Parathyroid adenoma (tissue), 2 donors: ENCODE data around the gene PARP4.
"Not testable (repeated sequence)": the region's sequence is repeated elsewhere in the genome, so short reads cannot be mapped to it uniquely, and the experiment has no call there.

Experiments used
- H2AFZ ChIP-seq: fragments of 300-600 bp; sonication (generic); one replicate; pipeline ENCODE4 v1.7.0; 2017; ENCODE audit warnings: antibody characterized with exemption, mild to moderate bottlenecking
- H3K27ac ChIP-seq: fragments of 300-600 bp; sonication (generic); one replicate; pipeline ENCODE4 v1.7.0; 2017
- H3K27me3 ChIP-seq: fragments of 300-600 bp; sonication (generic); one replicate; pipeline ENCODE4 v1.7.0; 2017; ENCODE audit warnings: low read length; ENCODE audit not compliant: control insufficient read depth, insufficient read depth
- H3K36me3 ChIP-seq: fragments of 300-600 bp; sonication (generic); one replicate; pipeline ENCODE4 v1.7.0; 2017; ENCODE audit warnings: low read length; ENCODE audit not compliant: control insufficient read depth, insufficient read depth
- H3K4me1 ChIP-seq: fragments of 300-600 bp; sonication (generic); one replicate; pipeline ENCODE4 v1.7.0; 2017; ENCODE audit warnings: control low read depth
- H3K4me2 ChIP-seq: fragments of 300-600 bp; sonication (generic); one replicate; pipeline ENCODE4 v1.7.0; 2017; ENCODE audit warnings: low read length
- H3K4me3 ChIP-seq: fragments of 300-600 bp; sonication (generic); one replicate; pipeline ENCODE4 v1.7.0; 2017; ENCODE audit warnings: low read depth, low read length
- H3K79me2 ChIP-seq: fragments of 300-600 bp; sonication (generic); one replicate; pipeline ENCODE4 v1.7.0; 2017; ENCODE audit warnings: control low read depth
- H3K9ac ChIP-seq: fragments of 300-600 bp; sonication (generic); one replicate; pipeline ENCODE4 v1.7.0; 2017; ENCODE audit warnings: mild to moderate bottlenecking
- H3K9me3 ChIP-seq: fragments of 300-600 bp; sonication (generic); one replicate; pipeline ENCODE4 v1.7.0; 2017; ENCODE audit warnings: low read length; ENCODE audit not compliant: control insufficient read depth
- CTCF ChIP-seq: fragments of 300-600 bp; sonication (generic); IDR thresholded peaks from one replicate; pipeline ENCODE4 v1.7.0; 2017; ENCODE audit warnings: antibody characterized with exemption, mild to moderate bottlenecking
- donor health status: primary hyperparathyroidism.

Gene PARP4

DNA sequence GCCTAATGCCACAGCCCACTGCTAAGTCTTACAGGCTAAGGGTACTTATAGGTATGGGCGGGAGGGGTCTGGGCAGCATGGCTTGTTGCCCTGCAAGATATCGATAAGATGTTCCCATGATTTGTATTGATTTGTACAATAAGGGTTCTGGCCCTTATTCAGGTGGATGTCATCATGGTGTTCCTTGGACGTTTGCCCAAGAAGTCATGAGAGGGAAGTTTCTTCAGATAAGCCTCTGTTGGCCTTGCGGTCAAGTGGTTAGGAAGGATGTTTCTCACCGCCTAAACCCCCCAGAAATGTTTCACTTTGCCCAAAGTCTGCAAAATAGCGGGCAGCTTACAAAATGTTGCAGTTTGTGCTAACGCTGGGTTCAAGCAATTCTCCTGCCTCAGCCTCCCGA, 7.3 kb downstream of the PARP4 start:
- Histone ChIP-seq H3K27ac (no peak overlapping the region), H3K9me3 (no peaks in the 10 kb centered on the region), H3K4me3 (no peak overlapping the region), H3K4me1 (no peaks in the 10 kb centered on the region), H3K36me3 (no peaks in the 10 kb centered on the region), H2AFZ (no peak overlapping the region), H3K4me2 (no peak overlapping the region), H3K9ac (no peak overlapping the region), H3K79me2 (peaks cover 3% of the 10 kb centered on the region), H3K27me3 (no peaks in the 10 kb centered on the region)
- TF ChIP-seq CTCF: no peak

GRCh38 chr13:24503379-24503696, 9.2 kb downstream of the PARP4 start:
- H3K36me3 ChIP-seq: no peaks in the 10 kb centered on the region
- H3K9ac ChIP-seq: no peak overlapping the region
- no peaks in the 10 kb centered on the region for H3K4me1 ChIP-seq
- no peaks in the 10 kb centered on the region for H3K9me3 ChIP-seq
- peaks cover 3% of the 10 kb centered on the region for H3K79me2 ChIP-seq
- TF ChIP-seq CTCF: no peak
- H2AFZ ChIP-seq: no peak overlapping the region
- H3K27me3 ChIP-seq: no peaks in the 10 kb centered on the region
- no peak overlapping the region for H3K4me2 ChIP-seq
- no peak overlapping the region for H3K27ac ChIP-seq
- H3K4me3 ChIP-seq: no peak overlapping the region

- H3K9me3 ChIP-seq: no peaks in the 10 kb centered on the region
- no peaks in the 10 kb centered on the region for H3K36me3 ChIP-seq
- H2AFZ ChIP-seq: no peak overlapping the region
- H3K9ac ChIP-seq: no peak overlapping the region
- H3K27me3 ChIP-seq: no peaks in the 10 kb centered on the region
- peaks cover 3% of the 10 kb centered on the region for H3K79me2 ChIP-seq
- no peaks in the 10 kb centered on the region for H3K4me1 ChIP-seq
- TF ChIP-seq CTCF: no peak
- H3K4me3 ChIP-seq: no peak overlapping the region
- H3K4me2 ChIP-seq: no peak overlapping the region
- no peak overlapping the region for H3K27ac ChIP-seq
Measured at GRCh38 chr13:24502533-24503378, 9.8 kb downstream of the PARP4 start.

DNA sequence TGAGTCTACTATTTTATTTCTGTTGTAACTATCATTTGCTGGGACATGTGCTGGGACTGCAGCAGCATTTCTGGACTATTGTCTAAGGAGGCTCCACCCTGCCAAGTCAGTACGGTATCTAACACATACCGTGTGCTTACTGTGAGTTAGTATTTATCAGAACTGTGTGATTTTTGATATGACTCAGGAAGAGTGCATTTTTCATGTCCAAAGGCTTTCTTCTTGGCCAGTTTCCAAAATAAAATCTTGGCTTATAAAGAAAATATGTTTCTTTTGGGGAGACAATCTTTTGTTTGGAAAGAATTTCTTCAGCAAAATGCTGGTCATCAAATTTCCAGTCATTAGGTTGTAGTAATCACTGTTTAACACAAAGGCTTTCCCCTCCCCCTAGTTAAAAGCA, 11.6 kb downstream of the PARP4 start:
- no peaks in the 10 kb centered on the region for H3K27me3 ChIP-seq
- H3K9ac ChIP-seq: no peak overlapping the region
- no peaks in the 10 kb centered on the region for H3K36me3 ChIP-seq
- H3K9me3 ChIP-seq: no peaks in the 10 kb centered on the region
- no peak overlapping the region for H3K27ac ChIP-seq
- no peaks in the 10 kb centered on the region for H3K4me1 ChIP-seq
- TF ChIP-seq CTCF: no peak
- no peak overlapping the region for H3K4me3 ChIP-seq
- H3K79me2 ChIP-seq: no peaks in the 10 kb centered on the region
- H3K4me2 ChIP-seq: no peak overlapping the region
- H2AFZ ChIP-seq: no peak overlapping the region

DNA sequence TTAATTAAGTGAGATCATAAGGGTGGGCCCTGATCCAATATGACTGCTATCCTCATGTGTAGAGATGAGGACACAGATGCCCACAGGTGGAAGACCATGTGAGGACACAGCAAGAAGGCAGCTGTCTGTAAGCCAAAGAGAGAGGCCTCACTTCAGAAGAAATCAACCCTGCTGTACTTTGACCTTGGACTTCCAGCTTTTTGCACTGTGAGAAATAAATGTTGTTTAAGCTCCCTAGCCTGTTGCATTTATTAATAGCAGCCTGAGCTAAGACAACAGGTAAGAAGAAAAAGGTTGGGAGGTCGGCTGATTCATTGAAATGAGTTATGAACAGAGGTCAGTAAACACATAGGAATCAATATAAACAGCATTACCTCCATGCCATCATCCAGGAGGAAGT, 14.8 kb downstream of the PARP4 start:
- H3K4me2 ChIP-seq: no peak overlapping the region
- no peaks in the 10 kb centered on the region for H3K79me2 ChIP-seq
- H3K4me1 ChIP-seq: no peaks in the 10 kb centered on the region
- no peaks in the 10 kb centered on the region for H3K27me3 ChIP-seq
- no peak overlapping the region for H3K9ac ChIP-seq
- H3K27ac ChIP-seq: no peak overlapping the region
- no peaks in the 10 kb centered on the region for H3K9me3 ChIP-seq
- no peak overlapping the region for H3K4me3 ChIP-seq
- no peaks in the 10 kb centered on the region for H3K36me3 ChIP-seq
- no peak for TF ChIP-seq CTCF
- no peak overlapping the region for H2AFZ ChIP-seq

DNA sequence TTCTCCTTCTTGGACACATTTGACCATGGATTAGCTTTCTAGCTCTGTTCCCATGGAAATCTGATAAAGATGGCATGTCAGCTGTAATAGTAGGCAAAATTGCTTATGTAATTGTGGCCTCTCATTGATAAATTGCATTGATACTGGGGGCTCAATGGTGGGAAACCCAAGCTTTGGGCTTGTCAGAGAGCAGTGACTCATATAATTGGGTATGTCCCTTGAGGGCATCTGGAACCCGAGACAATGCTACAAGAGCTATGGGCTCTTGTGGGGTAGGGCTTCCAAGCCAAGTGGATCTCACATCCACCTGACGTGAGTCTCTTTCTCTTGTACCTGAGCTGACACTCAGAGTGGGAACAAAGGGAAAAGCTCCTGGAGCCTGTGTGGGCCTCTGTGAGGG, 16.3 kb downstream of the PARP4 start:
- H3K36me3 ChIP-seq: not testable (repeated sequence)

More for the DNA sequence above, 16.3 kb downstream of the PARP4 start:
- not testable (repeated sequence) for H3K27ac ChIP-seq, H3K9ac ChIP-seq, H3K4me2 ChIP-seq, H3K27me3 ChIP-seq, H3K79me2 ChIP-seq, H3K9me3 ChIP-seq, H3K4me1 ChIP-seq, H2AFZ ChIP-seq, H3K4me3 ChIP-seq
